Brain microvascular endothelial cell (primary cell): Measurements from ENCODE around the gene VILL.

Source experiments
- DNase-seq: peaks from one replicate; pipeline ENCODE4 v3.0.0-alpha.2; 2020
- H3K27ac ChIP-seq: fragments of 250-450 bp; sonication (Bioruptor Pico); 2 replicates; pipeline ENCODE4 v1.5.1; 2020; ENCODE audit warnings: mild to moderate bottlenecking, moderate library complexity
- H3K27me3 ChIP-seq: fragments of 250-450 bp; sonication (Bioruptor Pico); replicated peaks from 2 replicates; pipeline ENCODE4 v1.5.1; 2020; ENCODE audit warnings: mild to moderate bottlenecking
- H3K36me3 ChIP-seq: fragments of 250-450 bp; sonication (Bioruptor Pico); replicated peaks from 2 replicates; pipeline ENCODE4 v1.5.1; 2020; ENCODE audit warnings: mild to moderate bottlenecking
- H3K4me3 ChIP-seq: 2 replicates; pipeline ENCODE4 v1.5.1; 2011; ENCODE audit warnings: low read depth, mild to moderate bottlenecking, control low read depth, low read length, moderate library complexity
- in situ Hi-C: cut with HindIII; loops from 2 replicates; pipeline ENCODE4 v1.10.0; 2017; ENCODE audit warnings: low sequenced_read_pairs, low pct_ligation_motif_present
- TF ChIP-seq, protein P1 (sequence below): IDR thresholded peaks from 2 replicates; pipeline ENCODE4 v1.5.1; 2011; ENCODE audit warnings: low read depth, mild to moderate bottlenecking, moderate library complexity, low read length, control low read depth, inconsistent platforms; ENCODE audit errors: missing control alignments

VILL gene

GRCh38 chr3:38022896-38023709 lies 32.5 kb downstream of the VILL start:
- in situ Hi-C loops = no loop called here
- DNase-seq = no peak
- TF ChIP-seq, protein P1, sequence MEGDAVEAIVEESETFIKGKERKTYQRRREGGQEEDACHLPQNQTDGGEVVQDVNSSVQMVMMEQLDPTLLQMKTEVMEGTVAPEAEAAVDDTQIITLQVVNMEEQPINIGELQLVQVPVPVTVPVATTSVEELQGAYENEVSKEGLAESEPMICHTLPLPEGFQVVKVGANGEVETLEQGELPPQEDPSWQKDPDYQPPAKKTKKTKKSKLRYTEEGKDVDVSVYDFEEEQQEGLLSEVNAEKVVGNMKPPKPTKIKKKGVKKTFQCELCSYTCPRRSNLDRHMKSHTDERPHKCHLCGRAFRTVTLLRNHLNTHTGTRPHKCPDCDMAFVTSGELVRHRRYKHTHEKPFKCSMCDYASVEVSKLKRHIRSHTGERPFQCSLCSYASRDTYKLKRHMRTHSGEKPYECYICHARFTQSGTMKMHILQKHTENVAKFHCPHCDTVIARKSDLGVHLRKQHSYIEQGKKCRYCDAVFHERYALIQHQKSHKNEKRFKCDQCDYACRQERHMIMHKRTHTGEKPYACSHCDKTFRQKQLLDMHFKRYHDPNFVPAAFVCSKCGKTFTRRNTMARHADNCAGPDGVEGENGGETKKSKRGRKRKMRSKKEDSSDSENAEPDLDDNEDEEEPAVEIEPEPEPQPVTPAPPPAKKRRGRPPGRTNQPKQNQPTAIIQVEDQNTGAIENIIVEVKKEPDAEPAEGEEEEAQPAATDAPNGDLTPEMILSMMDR = no peak
- Histone ChIP-seq H3K27me3 (no peaks in the 10 kb centered on the region), H3K4me3 (peak overlapping the region; percentile 81), H3K27ac (no peak overlapping the region), H3K36me3 (no peaks in the 10 kb centered on the region)

DNA sequence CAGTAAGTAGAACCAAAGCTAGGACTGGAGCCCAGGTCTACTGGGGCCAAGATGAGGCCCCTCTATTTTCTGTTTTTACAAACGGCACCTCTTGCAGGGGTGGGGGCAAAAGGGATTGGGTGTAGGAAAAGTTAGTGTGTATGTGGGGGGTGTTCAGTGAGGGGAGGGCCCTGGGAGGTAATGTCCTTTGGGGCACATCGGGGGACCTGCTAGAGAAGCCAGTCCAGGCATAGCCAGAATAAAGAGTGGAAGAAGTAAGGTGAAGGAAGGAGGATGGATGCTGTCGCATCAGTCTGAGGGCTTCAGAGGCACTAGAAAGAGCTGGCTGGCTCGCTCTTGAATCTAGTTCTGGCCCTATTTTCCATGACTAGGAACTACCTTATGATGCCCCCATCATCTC lies 36.3 kb downstream of the VILL start:
- H3K4me3 ChIP-seq = no peak overlapping the region
- H3K36me3 ChIP-seq = no peaks in the 10 kb centered on the region
- TF ChIP-seq, protein P1 = no peak
- H3K27me3 ChIP-seq = no peaks in the 10 kb centered on the region
- no peak for DNase-seq
- in situ Hi-C loops = no loop called here
- no peak overlapping the region for H3K27ac ChIP-seq

DNA sequence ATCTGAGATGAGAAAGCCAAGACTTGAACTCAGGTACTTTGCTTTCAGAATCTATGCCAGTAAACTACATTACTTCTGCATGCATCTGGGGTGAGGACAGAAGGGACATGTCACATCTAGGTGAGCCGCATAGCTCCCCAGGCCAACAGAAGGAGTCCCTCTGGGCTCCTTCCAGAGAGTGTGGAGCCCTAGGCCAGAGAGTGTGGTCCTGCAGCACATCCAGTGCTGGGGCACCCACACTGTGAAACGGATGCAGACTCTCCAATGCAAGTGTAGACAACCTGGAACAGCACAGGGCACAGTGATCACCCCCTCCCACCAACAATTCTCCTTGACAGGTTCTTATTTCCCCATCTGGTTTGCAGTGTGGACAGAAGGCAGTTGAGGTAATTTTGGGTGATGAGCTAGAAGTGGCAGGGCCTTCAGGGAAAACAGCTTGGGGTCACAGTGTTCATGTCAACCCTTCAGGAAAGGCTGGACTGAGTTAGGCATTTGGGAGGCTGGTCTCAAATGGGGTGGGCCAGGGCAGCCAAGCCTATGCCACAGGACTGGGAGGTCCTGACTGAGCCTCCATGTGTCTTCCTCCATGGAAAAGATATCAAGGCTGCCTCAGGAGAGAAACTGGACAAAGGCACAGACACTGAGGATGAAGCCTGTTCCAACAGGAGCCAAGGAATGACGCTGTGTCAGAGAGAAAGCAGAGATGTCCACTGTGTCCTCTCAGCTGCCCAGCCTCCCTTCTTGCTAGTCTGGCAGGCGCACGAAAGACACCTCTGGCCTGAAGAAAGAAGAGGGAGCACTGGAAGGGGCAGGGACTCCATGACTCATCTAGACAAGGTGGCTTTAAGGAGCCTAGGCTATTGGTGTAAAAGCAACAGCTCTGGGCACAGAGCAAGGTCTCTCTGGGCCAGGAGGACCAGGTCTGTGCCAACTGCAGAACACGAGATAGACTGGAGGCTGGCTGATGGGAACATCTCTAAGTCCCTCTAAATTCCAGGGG lies 37.2 kb downstream of the VILL start:
- H3K4me3 ChIP-seq = no peak overlapping the region
- in situ Hi-C loops = no loop called here
- no peak for DNase-seq
- TF ChIP-seq, protein P1 = no peak
- no peaks in the 10 kb centered on the region for H3K27me3 ChIP-seq
- no peak overlapping the region for H3K27ac ChIP-seq
- no peaks in the 10 kb centered on the region for H3K36me3 ChIP-seq

GRCh38 chr3:38028621-38029361 lies 38.2 kb downstream of the VILL start:
- no peaks in the 10 kb centered on the region for H3K36me3 ChIP-seq
- H3K27ac ChIP-seq = no peak overlapping the region
- in situ Hi-C loops = no loop called here
- peak overlapping the region; percentile 61 for H3K4me3 ChIP-seq
- no peaks in the 10 kb centered on the region for H3K27me3 ChIP-seq
- TF ChIP-seq, protein P1 = no peak
- DNase-seq = no peak

DNA sequence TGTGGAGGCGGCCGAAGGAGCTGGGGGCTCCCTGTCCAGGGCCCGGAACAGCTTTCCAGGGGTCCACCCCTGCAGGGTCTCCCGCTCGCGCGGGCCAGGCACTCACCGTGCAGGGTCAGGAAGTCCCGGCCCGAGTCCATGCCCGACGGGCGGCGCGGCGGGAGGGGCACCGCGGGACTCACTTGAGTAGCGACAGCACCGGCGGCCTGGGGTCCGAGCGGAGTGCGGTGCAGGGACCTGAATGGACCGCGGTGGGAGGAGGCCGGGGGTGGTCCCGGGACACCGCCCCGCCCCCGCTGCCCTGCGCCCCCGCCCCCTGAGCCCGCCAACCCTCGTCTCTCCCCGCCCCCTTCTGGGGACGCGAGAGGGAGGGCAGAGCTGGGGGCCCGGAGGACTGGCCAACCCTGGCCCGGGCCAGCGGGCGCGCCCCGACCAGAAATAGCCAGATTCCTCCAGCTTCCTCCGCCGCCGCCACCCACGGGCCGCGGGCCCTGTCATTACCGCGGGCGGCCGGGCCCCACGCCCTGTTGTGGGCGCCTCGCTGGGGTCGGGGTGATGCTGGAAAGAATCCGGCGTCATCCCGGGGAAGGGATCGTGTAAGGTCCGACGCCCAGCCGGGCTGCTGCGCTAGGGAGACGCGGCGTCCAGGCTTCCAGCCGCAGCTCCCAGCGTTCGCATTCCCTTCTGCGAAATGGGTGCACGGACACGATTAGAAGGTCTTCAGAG lies 39.0 kb downstream of the VILL start, which contains the start of gene PLCD1:
Gene PLCD1, minus strand, starts transcription at position 243 of the 726 bp plus-strand sequence. Its CDS starts 103 bp downstream, at position 140.
- no peak for DNase-seq
- in situ Hi-C loops = no loop called here
- TF ChIP-seq, protein P1 = no peak
- peak within 1 kb of the TSS; percentile 61 for H3K4me3 ChIP-seq
- H3K27ac ChIP-seq = no peak within 1 kb of the TSS
- no peaks in the 10 kb centered on the region for H3K36me3 ChIP-seq
- H3K27me3 ChIP-seq = no peaks in the 10 kb centered on the region
